ENCODE data around the gene SLC51B. TPM values are rescaled to one million over a fixed set of nuclear protein-coding genes. Genes with fewer than 3 reads are reported as not detected.

SLC51B gene
- 0.12 and 0.33 TPM in 2 replicates for total RNA-seq

DNA sequence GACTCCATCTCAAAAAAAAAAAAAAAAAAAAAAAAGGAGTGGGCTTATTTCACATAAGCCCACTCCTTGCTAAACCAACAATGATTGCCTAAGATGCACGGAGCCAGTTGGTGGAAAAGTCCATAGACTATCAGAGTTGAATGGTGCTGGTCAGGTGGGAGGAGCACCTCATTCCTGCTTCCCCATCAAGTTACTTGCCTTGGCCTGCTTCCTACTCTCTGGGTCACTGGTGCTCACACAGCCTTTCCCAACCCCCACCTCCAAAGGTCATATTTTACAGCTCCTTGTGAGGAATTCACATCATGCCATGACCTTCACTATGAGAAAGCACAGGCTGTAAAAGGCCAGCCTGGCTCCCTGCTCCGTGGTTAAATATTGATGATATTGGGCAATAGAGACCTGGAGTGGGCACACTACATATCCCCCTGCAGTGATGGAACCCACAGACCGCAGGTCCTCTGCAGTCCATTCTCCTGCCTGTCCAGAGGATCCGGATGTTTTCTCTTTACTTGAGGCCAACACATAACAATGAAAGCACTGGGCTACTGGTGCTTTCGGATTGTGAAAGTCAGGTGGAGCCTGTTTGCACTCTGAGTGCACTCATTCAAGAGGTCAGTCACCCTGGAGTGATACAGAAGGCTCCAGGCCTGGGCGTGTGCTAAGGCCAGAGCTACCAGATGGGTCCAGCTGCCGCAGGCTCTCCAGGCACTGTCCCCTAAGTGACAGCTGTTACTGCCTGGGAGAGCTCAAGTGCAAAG lies at the start of gene SLC51B:
SLC51B (plus strand) TSS at position 664 of the 758 bp plus-strand sequence. CDS start 4,618 bp downstream, outside the sequence.

DNA sequence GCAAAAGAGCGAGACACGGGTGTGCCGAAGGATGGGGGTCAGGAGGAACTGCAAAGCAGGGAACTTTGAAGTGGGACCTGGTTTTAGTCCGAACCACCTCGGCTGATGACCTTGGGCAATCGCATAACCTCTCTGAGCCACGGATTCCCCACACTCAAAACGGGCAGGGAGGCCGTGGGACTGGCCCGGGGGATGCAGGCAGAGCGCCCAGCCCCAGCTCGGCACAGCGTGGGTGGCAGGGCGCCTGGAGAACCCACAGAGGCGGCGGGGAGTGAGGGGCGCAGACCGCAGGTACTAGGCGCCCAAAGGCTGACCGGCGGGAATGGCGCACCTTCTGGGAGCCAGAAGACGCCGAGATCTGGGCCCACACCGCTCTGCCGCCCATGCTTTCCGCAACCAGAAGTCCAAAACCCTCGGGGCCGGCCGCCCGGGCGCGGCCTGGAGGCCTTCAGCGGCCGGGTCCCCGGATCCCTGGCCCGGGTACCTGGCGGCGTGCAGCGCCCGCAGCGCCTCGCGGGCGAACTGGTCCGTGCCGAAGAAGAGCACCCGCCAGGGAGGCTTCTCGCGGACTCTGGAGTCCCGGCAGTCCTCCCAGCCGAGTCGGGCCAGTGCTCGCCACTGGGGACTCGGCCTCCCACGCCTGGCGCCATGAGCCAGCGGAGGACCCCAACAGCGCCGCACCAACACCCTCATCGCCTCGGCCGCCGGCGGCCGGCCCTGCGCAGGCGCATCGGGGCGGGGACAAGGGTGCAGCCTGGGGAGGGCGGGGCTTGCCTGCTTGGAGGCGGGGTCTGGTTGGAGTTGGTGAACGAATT lies 16.1 kb upstream of the SLC51B start, which contains the start of gene MTFMT:
MTFMT (minus strand) TSS at position 719 of the 815 bp plus-strand sequence; CDS start at position 693, 26 bp downstream.

DNA sequence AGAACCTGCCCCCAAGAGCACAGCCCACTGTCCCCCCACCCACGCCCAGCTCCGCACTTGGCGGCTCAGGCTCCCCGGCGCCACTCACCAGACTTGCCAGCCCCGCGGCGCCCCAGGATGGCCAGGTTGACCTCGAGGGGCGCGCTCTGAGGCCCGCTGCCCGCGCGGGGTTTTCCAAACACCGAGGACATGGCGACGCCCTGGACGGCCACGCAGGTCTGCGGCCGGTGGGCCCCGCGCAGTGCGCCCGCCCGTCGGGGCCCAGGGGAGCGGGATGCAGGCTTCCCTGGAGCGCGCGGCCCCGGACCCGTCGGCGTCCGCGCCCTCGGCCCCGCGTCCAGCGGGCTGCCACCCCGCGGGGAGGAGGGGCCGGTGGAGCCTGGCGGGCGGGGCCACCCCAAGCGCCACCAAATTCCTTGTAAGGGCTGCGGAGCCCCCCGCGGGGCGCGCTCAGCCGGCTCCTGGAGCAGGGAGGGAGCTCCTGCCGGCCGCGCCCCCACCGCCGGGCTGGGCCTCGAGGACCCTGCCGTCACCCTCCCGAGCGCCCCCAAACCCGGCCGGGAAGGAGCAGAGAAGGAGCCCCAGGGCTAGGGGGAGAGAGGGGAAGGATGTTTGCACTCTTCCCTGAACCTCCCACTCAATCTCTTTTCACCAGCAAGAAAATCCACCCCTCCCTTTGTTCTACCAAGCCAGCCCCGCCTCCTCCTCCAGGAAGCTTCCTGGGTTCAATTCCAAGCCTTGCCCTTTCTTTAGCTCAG lies 22.6 kb downstream of the SLC51B start, which contains the start of gene RASL12:
RASL12 (minus strand) TSS at position 347 of the 758 bp plus-strand sequence; CDS start at position 191, 156 bp downstream.

DNA sequence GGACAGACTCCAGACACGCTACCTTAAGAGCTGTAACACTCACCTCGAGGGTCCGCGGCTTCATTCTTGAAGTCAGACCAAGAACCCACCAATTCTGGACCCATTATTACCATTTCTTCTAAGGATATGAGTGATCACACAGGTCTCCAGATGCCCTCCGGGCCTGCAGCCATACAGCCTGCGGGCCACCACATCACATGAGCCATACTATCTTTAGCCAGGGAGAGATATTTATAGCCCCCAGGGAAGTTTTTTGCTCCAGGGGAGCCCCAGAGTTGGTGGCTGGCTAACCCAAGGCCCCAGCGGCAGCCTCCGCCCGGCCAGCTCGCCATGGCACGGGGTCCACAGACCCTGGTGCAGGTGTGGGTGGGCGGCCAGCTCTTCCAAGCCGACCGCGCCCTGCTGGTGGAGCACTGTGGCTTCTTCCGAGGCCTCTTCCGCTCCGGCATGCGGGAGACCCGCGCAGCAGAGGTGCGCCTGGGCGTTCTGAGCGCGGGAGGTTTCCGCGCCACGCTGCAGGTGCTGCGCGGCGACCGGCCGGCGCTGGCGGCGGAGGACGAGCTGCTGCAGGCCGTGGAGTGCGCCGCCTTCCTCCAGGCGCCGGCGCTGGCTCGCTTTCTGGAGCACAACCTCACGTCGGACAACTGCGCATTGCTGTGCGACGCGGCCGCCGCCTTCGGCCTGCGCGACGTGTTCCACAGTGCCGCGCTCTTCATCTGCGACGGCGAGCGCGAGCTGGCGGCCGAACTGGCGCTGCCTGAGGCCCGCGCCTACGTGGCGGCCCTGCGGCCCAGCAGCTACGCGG lies 31.5 kb downstream of the SLC51B start, which contains the start of gene KBTBD13:
KBTBD13 (plus strand) TSS at position 261 of the 805 bp plus-strand sequence; CDS start at position 331, 70 bp downstream.

Other genes starting within 250 kb of the SLC51B start
- gene PIF1, start 219.7 kb upstream of the SLC51B start, total RNA-seq, result 10.4 and 28.8 TPM in 2 replicates
- 15.8 and 16.9 TPM in 2 replicates for gene PLEKHO2, start 203.5 kb upstream of the SLC51B start, total RNA-seq
- gene ANKDD1A, start 133.5 kb upstream of the SLC51B start, total RNA-seq, result 3.1 and 3.5 TPM in 2 replicates
- gene SPG21, start 55.5 kb upstream of the SLC51B start, total RNA-seq, result 62.5 and 90.6 TPM in 2 replicates
- 22.0 and 30.3 TPM in 2 replicates for gene MTFMT, start 15.7 kb upstream of the SLC51B start, total RNA-seq
- 0.87 and 4.1 TPM in 2 replicates for gene RASL12, start 22.6 kb downstream of the SLC51B start, total RNA-seq
- gene KBTBD13, start 31.4 kb downstream of the SLC51B start, total RNA-seq, result not detected in 2 replicates
- 1.3 and 1.7 TPM in 2 replicates for gene UBAP1L, start 69.8 kb downstream of the SLC51B start, total RNA-seq
- gene PDCD7, start 88.4 kb downstream of the SLC51B start, total RNA-seq, result 22.7 and 24.9 TPM in 2 replicates
- 45.1 and 53.0 TPM in 2 replicates for gene CLPX, start 140.0 kb downstream of the SLC51B start, total RNA-seq
- under 0.01 and 0.12 TPM in 2 replicates for gene CILP, start 166.1 kb downstream of the SLC51B start, total RNA-seq
- 1.5 and 1.7 TPM in 2 replicates for gene PARP16, start 241.5 kb downstream of the SLC51B start, total RNA-seq

Measured in uterine smooth muscle cell (primary cell).